ENCODE measurements around the gene UXS1.

DNA sequence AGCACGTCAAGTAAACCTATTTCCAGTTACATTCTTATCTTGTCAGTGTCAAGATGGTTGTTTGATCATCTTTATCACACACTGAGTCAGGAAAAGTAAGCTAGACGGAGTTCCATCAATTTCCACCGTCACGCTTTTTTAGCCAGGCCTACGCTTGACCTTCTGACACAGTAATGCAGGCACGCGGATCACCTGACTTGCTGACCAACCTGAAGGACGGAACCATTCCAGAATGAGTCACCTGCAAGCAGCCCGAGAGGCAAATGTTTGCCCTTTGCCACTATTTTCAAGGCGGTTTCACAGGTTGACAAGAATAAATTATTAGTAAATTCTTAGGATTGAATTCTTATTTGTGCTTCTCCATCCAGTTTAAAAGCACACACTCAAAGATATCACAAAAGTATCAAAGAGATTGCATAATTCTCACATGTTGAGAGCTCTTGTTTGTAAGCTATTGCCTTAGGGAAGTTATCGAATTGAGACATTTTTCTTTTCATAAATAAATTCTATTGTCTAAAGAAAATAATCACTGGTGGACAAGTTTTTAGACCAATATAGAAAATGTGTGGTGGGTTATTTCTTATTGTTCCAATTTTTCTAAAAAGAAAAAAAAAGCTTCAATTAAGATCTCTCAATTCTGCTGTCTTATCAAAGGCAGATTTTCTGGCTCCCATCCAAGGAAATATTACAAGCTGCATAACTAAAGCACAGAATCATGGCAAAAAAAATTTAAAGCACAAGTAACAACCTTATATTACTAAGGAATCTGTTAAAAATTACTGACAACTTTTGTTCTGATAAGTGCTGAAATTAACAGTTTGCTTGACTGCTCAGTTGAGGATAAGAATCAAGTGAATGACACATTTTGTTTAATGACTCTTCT is 31.9 kb downstream of the UXS1 start:
- TF ChIP-seq EZH2 (IDR thresholded peaks at IDR 0.05; ENCODE audit: low read length, unreplicated experiment) = no peak
- TF ChIP-seq, protein P1, sequence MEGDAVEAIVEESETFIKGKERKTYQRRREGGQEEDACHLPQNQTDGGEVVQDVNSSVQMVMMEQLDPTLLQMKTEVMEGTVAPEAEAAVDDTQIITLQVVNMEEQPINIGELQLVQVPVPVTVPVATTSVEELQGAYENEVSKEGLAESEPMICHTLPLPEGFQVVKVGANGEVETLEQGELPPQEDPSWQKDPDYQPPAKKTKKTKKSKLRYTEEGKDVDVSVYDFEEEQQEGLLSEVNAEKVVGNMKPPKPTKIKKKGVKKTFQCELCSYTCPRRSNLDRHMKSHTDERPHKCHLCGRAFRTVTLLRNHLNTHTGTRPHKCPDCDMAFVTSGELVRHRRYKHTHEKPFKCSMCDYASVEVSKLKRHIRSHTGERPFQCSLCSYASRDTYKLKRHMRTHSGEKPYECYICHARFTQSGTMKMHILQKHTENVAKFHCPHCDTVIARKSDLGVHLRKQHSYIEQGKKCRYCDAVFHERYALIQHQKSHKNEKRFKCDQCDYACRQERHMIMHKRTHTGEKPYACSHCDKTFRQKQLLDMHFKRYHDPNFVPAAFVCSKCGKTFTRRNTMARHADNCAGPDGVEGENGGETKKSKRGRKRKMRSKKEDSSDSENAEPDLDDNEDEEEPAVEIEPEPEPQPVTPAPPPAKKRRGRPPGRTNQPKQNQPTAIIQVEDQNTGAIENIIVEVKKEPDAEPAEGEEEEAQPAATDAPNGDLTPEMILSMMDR (conservative IDR thresholded peaks at IDR 0.05; ENCODE audit: low read depth, low read length) = no peak
- no peak for TF ChIP-seq EZH2phosphoT487 (IDR thresholded peaks at IDR 0.05; ENCODE audit: borderline replicate concordance, low read length)
